HG02884 (cell line): ENCODE data around the gene PPARGC1A.

Source experiments
- ATAC-seq: cut with Tn5 transposase; IDR thresholded peaks from one replicate; pipeline ENCODE4 v1.9.1; 2021; ENCODE audit warnings: mild to moderate bottlenecking, moderate library complexity; ENCODE audit not compliant: unreplicated experiment

The PPARGC1A gene

GRCh38 chr4:23847158-23847557 is 42.7 kb downstream of the PPARGC1A start:
- no peak for ATAC-seq

DNA sequence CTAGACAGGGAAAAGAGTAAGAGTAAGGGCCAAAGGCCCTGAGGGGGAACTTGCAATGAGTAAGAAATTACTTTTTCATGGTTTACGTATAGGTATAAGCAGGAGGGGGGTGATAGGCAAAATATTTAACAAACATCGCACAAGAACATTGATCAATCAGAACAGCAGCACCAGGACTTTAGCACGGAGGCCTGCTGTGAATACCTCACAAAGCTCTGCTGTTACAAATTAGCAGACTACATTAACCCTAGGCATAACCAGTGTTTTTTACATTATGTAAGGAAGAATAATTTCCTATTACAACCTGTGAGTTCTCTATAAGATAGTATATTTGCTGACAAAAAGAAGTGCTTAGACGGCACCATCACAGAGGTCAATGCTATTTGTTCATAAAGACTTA is 44.9 kb downstream of the PPARGC1A start:
- no peak for ATAC-seq

- ATAC-seq = no peak
Measured at GRCh38 chr4:23839279-23839678, 50.6 kb downstream of the PPARGC1A start.

GRCh38 chr4:23838607-23839006 is 51.2 kb downstream of the PPARGC1A start:
- ATAC-seq = no peak

DNA sequence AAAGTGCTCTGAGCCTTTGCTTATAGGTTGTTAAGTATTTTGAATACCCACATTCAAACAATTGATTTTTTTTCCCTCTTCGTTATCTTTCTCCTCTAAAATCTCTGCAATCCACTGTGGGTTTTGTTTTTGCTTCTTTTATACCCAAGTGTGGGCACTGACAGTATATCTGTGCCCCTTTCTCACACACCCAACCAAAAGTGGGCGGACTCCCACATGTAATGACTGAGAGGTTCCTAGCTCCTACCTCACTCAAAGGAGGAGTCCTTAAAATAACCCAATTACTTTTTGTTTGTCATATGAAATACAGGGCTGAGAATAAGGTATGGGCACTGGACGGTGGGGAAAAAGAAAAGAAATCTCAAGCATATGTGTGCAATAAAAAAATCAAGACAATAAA is 51.7 kb downstream of the PPARGC1A start:
- no peak for ATAC-seq

DNA sequence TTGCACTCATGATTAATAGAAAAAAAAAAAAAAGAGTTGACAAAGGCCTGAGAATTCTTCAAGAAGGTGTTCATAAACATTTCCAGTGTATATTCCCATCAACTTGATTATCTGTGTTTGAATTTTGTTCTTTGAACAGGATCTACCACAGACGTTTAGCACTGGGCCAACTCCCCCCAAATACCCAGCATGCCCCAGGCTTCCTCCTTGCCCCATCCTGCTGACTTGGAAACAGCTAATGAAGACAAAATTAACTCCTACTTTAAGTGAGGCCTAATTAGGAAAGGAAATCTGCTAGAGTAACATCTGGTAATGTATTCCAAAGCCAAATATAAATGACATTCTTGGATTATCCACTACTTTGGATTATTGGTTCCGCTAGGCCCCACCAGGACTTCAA is 52.5 kb downstream of the PPARGC1A start:
- ATAC-seq = no peak

- ATAC-seq = no peak
Measured at GRCh38 chr4:23835774-23836478, 53.9 kb downstream of the PPARGC1A start.

DNA sequence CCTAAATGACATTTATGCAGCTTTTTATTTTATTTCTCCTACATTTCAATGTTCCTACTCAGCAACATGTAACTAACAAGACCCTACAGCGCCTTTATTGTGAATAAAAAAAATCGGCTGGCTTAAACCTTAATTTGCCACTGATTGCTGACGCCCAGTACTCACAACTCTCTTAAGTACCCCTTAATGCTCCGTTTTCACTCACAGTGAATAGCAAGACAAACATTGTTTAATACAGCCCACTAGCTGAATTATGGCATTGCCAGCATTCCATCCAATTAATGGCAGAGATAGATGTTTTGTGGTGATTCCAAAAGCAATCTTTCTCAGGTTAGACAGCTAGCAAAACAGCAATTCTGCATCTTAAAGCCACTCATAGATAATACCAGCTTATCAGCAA is 61.1 kb downstream of the PPARGC1A start:
- no peak for ATAC-seq

DNA sequence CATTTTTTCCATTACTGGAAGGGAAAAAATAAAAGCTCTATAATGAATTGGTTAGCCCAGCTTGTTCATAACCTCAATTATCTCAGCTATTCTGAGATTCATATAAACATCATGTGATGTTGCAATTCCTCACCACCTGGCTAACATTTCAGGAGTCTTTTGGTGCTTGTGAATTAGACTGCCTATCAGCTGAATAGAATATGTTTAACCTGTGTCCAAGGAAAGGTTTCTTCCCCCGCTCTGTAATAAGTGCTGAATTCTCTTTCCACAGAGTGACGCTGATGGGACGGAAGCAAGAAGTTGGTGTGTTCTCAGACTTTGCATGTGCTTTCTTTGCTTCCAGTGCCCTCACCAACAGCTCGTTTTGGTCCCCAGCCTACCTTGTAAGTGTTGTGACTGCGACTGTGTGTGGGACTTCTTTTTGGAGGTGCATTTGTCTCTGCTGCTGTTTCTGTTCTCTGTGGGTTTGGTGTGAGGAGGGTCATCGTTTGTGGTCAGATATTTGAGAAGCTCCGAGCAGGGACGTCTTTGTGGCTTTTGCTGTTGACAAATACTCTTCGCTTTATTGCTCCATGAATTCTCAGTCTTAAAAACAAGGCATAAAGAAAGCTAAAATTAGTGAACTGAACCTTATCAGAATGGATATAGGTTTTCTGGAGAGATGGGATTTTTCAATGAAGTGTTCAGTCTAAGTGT is 61.7 kb downstream of the PPARGC1A start:
- no peak for ATAC-seq

- ATAC-seq = no peak
Measured at GRCh38 chr4:23822181-23822580, 67.7 kb downstream of the PPARGC1A start.

- ATAC-seq = no peak
Measured at GRCh38 chr4:23819041-23819511, 70.8 kb downstream of the PPARGC1A start.

GRCh38 chr4:23818097-23818885 is 71.6 kb downstream of the PPARGC1A start:
- no peak for ATAC-seq

GRCh38 chr4:23814996-23815660 is 74.7 kb downstream of the PPARGC1A start:
- ATAC-seq = no peak

- ATAC-seq = no peak
Measured at GRCh38 chr4:23814587-23814986, 75.3 kb downstream of the PPARGC1A start.

GRCh38 chr4:23811161-23811560 is 78.7 kb downstream of the PPARGC1A start:
- no peak for ATAC-seq

DNA sequence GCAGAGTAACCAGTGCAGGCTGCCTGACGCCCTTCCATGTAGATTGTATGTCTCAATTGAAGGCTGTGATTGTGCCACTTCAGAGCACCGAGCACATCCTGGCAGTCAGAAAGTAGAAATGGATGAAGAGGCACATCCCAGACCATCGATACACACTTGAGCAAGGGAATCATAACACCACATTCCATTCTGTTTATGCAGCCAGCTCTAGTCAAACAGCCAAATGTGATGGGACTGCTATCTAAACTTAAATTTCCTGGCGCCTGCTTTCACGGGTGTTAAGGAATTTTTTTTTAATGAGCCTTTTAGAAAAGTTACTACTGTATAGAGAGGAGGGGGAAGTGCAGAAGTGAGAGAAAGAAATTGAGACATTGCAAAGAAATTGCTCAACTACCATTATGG is 84.4 kb downstream of the PPARGC1A start:
- no peak for ATAC-seq

GRCh38 chr4:23789762-23790161 is 100.1 kb downstream of the PPARGC1A start:
- ATAC-seq = no peak

- ATAC-seq = no peak
Measured at GRCh38 chr4:23788460-23788859, 101.4 kb downstream of the PPARGC1A start.

GRCh38 chr4:23788027-23788426 is 101.8 kb downstream of the PPARGC1A start:
- no peak for ATAC-seq

DNA sequence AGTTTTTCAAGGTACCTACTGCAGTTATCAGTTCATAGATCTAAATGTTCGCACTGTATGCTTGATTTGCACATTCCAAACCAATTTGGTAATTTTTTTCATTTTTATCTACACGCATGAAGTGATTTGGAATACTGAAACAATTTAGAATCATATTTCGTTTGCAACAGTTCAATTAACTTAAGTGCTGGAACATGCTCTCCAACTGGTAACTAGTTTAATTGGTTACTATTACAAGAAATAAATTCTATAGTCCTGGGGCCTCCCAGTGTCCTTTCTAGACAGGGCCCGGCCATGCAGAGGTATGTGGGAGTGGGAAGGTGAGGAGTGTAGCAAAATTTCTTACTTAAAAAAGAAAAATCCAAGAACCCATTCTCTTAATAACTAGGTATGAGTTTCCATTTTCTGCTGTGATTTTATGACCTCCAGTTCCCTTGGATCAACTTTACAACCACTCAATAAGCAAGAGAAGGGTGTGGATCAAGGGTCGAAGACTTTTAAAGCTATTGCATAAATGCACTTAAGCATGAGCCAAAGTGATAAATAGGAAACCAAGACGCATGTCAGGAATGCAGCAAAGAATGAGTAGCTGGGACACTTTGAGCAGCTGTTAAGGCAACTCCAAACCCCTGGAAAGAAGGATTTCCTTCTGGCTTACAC is 106.9 kb downstream of the PPARGC1A start:
- no peak for ATAC-seq

DNA sequence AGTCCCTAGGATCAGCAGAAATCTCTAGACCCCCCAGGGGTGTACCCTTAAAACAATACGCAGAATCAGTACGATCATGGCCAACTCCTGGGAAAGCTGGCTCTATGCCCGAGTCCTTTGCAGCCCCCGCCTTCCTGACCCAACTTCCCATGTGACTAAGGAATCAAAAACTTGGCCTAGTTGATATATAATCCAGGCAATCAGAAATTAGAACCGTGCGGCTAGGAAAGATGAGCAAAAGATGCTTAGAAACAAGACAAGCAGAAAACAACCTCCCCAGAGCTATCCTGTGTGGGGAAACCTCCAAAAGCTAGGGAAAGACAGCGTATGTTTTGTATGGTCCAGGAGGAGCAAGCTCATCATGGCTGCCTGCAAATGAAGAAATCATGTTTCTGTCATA is 110.0 kb downstream of the PPARGC1A start:
- ATAC-seq = no peak
